Ureter (tissue), 1 donor: ENCODE data around the gene OLFML2B. TPM values are rescaled to one million over a fixed set of nuclear protein-coding genes. Genes with fewer than 3 reads are reported as not detected.

Experiments
- DNase-seq: peaks from one replicate; pipeline ENCODE4 v3.0.0-alpha.2; 2020; ENCODE audit warnings: low spot score
- total RNA-seq: library from RNA; stranded (reverse); gene quantifications from one replicate; pipeline ENCODE4 v1.2.4, GENCODE V29; 2023
- donor health status: DM: yes; HTN: yes; CAD: no.

The OLFML2B gene
- total RNA-seq, 1 donor from 2014 or later = 3.4 TPM

DNA sequence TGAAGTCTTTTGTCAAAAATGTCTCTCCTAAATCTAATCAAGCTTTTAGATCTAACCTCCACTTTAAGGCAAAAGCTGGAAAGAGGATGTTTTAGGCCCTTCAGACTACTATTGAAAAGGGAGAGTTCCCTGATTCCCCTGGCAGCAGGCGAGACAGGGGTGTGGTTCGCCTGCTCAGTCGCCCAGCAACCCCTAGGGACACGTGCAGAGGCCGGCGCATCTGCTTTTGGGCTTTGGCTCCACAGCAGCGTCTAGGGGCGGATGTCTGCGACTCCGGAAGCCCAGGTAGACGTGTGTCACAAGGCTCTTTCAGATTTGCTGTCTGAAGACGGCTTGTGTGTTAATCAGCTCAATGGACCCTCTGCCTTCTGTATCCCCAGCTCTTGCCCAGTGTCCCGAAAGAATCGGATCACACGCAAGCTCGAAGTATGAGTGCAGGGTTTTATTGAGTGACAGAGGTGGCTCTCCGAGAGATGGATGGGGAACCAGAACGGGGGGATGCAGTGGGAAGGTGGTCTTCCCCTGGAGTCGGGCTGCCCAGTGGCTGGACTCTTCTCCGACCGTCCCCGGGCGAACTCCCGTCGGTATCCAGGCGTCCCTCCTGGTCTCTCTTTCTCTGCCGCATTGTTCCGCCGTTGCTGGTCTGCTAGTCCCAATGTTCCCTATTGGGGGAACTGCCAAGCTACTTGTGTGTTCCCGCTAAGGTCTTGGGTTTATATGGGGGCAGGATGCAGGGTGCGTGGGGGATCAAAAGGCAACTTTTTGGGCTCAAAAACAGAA, 45.5 kb downstream of the OLFML2B start:
- no peak for DNase-seq

DNA sequence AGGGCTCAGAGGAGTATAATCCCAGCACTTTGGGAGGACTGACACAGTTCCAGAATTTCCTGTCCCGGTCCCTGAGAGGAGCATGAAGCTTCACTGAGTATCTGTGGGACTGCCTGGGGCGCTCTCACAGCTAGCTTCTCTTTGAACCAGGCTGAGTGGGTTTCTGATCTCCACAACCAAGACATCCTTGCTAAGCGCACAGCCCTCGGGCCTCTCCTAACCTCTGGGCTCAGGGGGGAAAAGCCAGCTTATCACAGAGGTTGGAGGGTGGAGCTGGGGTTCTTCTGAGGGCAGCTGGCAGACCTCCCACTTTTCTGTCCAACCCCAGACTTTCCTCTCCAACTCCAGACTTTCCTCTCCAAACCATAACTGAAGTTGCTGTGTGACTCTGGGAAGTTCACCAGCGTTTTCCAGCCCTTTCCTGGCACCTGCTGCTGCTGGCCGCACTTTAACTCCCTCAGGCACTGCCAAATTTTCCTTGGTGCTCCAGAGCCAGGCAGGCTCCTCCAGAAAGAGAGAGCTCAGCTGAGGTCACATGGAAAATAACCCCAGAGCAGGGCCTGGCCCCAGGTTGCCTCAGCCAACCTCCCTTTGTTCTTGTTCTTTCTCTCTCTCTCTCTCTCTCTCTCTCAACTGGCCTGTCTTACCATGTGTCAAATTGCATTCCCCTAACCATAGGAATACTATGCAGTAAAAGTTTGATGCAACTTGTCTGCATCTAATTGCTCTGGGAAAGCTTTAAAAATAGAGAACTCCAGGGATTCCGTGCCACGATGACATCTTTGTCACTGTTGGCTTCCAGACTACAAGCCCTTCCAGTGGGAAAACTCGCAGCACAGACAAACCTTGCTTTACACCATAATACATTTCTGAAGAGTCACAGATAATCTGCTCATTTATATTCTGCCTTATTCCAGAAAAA, 49.5 kb downstream of the OLFML2B start:
- no peak for DNase-seq

DNA sequence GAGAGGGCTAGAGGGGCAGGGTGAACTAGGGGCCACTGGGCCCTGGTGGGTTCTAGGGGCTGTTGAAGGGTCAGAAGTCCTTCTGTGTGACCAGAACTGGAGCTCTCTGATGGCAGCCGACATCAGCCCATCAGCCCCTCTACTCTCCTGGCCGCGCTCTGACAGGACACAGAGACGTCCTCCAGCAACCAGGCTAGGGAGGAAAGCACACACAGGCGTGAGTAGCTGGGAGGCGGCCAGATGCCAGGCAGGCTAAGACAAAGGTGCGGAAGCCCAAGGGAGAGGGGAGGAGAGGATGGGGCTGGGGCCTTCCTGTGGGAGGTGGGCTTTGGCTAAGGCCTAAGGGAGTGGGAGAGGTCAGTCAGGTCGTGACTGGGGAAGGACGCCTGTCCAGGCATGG, 50.8 kb downstream of the OLFML2B start:
- no peak for DNase-seq

DNA sequence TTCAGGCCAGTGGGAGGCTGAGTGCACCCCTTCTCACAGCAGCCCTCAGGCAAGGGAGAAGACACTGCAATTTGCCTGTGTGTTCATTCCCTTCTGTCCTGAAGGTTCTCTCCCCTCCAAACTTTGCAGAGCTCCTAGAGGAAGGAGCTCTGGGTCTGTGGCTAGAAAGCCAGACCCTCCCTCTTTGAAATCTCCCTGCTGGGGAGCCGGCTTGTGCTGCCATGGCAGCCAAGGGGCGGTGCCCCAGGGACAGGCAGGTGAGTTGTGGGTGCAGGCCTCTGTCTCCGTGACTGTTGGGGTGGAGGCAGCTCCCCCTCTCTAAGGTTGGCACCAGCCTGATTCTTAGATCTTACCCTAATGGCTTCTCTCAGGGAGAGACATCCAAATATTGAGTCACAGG, 53.0 kb downstream of the OLFML2B start:
- DNase-seq = no peak

DNA sequence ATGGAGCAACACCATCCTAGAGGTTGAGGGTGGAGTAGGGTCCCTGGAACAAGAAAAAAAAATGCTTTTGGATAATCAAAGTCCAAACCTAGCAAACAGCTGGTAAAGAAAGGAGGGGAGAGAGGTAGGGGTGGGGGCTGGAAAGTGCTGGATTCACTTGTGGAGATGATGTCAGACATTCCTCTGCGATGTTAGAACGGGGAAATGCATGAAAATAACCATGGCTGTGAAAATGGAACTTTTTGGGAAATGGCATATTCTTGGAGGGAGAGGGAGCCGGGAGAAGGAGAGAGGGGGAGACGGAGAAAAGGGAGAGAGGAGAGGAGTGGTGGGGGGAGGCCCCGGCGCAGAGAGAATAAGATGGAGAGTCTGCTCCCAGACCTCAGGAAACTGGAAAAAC, 53.6 kb downstream of the OLFML2B start:
- DNase-seq = no peak

DNA sequence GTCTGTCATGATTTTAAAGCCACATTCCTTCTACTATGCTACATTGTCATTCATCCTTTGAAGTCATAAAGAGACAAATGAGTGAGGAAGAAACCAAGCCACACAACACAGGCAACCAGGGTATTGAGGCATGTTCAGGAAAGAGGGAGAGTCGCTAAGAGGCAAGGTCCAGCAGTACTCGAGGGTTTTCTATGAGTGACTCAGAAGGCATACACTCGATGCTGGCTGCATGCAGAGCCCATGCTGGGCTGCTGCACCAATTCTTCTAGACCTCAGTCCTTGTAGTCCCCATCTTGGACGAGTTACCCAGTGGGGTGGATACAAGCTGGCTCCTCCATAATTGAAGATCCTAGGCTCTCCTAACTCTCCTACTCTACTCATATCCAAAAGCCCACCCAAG, 57.6 kb downstream of the OLFML2B start:
- DNase-seq = no peak

DNA sequence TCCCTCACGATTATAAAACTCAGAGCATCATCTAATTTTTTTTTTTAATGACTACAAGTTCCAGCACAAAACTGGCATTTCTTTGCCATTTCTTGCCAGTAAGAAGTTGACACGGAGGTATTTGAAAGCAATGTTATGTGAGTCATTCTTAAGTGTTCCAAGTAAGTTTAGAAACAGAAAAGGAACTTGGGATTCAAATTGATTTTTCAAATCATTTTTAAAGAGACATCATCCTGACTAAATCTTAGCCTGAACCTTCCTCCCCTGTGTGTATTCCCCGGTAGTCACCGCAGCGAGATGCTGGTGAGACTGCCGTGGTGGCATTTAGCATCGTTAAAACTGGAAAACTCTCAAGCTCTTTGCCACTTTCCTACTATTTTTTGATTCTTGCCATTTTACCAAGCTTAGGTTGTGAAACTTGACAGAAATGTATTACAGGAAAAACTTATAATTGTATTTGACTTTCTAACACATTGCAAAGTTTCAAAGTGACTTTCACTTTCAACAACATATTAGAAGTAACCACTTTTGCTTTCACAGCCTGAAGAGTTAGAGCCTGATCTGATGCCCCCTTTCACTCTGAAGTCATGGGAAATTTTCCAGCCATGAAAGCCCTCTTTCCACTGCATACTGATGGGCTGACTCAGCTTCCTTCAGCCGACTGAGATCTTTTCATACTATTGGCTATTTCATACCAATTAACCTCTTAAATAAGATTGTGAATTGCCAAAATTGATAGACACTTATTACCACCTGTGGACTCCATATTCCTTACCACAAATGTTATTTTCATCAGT, 61.4 kb downstream of the OLFML2B start:
- no peak for DNase-seq

DNA sequence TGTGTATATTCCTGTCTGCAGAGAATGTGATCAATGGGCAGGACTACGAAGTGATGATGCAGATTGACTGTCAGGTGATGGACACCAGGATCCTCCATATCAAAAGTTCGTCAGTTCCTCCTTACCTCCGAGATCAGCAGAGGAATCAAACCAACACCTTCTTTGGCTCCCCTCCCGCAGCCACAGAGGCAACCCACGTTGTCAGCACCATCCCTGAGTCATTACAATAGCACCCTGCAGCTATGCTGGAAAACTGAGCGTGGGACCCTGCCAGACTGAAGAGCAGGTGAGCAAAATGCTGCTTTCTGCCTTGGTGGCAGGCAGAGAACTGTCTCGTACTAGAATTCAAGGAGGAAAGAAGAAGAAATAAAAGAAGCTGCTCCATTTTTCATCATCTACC, 65.2 kb downstream of the OLFML2B start:
- DNase-seq = no peak

DNA sequence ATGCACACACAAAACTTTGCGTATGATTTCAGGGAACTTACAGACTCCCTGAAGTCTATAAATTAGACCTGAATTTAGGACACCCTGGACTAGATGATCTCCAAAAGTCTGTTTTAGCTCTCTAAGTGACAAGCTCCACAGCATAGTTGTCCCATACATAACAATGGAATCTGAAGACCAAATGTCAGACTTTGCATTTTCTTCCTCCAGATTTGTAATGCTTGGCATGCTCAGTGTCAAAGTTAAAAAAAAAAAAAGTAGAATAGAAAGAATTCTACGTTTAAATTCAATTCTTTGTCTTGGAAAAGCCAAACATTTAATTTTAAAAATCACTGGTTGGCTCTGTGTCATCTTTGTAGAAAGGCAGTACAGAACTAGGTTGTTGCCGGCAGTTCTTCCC, 66.7 kb downstream of the OLFML2B start:
- no peak for DNase-seq

DNA sequence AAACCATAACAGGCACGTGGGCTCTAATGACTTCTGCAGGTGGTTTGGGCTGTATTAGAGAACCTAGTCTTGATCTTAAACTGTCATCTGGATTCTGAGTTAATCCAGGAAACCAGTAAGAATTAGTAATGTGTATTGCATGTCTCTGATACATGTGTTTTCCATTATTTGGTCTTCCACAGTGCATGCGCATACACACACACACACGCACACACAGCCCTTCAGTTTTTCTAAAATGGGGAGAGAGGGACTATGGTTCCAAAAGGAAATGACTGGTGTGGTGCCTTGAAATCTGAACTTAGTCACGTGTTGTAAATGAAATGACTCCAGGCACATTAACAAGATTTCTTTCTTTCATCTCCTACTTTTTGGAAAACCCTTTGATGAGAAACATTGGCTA, 67.6 kb downstream of the OLFML2B start:
- no peak for DNase-seq

DNA sequence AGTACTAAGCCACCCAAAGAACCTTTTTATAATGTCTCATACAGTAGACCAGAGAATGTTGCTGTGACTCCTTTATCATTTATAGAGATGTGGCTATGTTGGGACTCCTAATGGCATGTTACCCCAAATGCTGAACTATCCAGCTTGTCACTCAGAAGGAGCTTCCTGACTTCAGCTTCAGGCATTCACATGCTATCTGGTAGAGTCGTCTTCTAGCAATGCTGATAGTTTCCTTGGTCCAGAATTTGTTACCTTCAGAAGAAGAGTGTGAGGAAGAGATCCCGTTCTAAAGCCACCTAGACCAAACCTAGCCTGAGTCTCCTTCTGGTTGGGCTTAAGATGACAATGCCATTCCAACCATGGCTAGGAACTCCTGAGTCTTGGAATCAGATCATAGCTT, 68.1 kb downstream of the OLFML2B start:
- no peak for DNase-seq

DNA sequence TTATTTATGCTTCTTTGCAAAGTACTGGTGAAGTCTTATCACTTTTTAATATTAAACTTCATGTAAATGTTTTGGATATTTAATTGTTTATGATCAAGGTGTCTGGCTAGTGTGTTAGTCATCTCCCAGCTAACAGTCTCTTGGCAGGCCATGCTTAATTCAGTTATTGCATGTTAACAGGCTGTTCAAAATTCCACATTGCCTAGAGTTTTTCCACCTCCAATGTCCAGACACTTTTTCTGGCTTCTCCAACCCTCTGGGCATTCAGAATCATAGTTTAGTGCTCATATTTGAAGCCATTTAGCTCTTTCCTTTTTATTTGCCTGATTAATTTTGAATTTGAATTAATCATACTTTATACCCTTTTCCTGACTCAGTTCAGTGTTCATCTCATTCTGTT, 69.2 kb downstream of the OLFML2B start:
- no peak for DNase-seq

DNA sequence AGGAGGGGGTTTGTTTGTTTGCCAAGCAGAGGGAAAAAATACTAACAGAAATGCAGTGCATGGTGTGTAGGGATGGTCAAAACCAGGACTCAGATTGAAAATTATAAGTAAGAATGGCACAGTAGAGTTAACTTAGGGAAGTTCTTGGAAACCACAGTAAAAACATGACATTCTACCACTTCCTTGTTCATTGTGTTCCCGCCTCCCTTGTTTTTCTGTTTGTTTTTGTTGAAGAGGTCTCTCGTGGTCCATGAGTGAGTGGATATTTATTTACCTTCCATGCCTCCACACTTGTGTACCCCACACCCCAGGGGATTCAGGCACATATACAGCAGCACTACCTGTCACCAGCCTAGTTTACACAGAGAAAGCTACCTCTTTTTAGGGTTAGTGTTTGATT, 69.6 kb downstream of the OLFML2B start:
- no peak for DNase-seq

DNA sequence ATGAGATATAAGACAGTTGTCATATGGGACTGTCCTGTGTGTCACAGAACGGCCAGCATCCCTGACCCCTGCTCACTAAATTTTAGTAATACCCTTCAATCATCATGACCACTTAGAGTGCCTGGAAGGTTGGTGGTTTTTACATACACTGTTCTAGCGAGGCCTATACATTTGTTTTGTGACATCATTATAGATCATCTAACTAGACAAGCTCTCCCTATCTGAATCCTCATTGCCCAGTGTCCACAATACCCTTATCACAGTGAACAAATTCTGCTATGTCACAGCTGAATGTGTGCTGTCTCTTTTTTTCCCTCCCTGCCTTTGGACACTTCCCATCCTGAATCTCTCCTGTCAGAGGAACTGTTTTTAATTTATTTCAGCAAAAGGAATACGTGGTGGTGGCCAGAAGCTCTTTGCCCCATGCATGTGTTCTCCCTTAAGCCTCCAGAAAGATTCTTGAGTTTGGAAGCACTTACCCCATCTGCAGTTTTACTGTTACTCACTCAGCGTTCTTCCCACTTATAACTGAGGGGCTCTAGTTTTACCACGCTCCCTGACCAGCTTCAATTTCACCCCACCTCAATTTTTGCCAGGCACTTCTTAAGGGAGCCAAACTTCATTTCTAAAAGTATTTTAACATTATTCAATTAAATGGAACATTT, 70.3 kb downstream of the OLFML2B start:
- no peak for DNase-seq

DNA sequence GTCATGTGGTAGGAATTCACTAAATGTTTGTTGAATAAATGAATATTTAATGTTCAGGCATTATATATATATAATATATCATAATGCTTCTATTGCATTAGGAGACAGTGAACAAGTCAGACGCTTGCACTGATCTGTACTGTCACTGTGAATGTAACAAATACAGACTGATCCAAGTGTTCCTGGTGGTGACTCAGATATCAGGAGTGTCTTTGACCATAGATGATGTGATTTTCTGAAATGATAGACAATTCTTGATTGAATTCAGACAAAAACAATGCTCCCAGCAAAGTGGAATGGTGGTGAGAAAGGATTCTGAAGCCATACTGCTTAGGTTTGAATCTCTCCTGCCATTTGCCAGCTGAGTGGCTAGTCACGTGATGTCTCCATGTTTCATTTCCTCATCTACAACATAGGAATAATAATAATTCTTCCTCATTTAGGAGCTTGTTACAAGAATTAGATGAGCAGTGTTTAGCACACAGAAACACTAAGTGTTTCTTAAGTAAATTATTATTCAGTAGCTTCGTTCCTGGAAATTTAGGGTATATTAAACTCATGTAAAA, 71.0 kb downstream of the OLFML2B start:
- DNase-seq = no peak

DNA sequence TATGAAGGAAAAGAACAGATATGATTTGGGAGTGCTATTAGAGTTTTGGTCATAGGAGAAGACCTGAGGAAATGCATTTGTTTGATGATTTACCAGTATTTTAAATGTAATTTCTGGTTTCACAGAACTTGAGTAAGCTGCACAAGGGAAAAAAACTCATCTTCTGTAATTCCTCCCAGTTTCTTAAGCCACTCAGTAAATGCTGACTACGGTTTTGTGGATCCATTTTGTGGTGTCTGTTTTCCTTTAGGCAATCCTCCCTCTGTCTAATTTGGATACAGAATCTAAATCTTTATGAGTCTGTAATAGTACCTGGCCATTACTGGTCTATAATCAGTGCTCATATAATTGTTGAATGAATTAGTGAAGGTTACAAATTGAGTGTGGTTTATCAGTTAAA, 72.0 kb downstream of the OLFML2B start:
- DNase-seq = no peak

DNA sequence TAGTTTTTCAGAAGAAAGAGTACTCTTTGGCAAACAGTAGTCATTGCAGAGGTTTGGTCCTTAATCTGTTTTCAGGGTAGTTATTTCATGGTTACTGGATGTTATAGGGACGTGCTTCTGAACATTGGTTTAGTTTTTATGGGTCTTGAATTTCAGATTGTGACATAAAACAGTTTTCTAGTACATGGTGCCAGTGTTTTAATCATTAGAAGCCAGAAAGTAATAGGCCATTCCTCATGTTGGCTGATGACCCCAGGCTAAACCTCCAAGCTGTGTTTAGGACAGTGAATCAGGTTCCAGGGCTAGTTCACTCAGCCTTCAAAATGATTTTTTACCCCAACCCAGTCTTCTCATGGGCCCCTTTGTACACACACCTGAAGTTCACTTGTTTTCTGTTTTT, 73.3 kb downstream of the OLFML2B start:
- DNase-seq = no peak

DNA sequence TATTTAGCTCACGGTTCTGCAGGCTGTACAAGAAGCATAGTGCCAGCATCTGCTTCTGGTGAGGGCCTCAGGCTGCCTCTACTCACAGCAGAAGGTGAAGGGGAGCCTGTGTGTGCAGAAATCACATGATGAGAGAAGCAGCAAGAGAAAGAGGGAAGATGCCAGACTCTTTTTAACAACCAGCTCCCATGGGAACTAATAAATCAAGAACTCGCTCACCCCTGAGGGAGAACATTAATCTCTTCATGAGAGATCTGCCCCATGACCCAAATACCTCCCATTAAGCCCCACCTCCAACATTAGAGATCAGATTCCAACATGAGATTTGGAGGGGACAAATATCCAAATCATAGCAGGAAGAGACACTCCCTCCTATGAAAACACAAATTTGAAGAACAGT, 74.1 kb downstream of the OLFML2B start:
- DNase-seq = no peak

DNA sequence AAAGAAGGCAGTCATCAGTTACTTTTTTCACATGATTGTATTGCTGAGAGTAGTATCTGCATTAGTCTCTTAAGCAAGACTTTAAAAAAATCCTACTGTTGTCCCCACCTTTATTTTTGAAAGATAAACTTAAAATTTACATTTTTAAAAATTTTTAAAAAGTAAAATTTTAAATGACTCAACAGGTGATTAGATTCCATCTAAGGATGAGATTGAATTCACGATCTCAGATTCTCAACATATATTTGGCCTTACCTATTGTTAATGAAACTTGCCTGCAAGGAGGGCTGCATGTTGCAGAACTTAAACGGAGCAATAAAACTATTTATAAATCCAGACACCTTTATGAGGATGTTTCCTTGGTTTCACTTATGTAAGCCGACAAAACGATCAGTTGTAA, 75.2 kb downstream of the OLFML2B start:
- DNase-seq = no peak

DNA sequence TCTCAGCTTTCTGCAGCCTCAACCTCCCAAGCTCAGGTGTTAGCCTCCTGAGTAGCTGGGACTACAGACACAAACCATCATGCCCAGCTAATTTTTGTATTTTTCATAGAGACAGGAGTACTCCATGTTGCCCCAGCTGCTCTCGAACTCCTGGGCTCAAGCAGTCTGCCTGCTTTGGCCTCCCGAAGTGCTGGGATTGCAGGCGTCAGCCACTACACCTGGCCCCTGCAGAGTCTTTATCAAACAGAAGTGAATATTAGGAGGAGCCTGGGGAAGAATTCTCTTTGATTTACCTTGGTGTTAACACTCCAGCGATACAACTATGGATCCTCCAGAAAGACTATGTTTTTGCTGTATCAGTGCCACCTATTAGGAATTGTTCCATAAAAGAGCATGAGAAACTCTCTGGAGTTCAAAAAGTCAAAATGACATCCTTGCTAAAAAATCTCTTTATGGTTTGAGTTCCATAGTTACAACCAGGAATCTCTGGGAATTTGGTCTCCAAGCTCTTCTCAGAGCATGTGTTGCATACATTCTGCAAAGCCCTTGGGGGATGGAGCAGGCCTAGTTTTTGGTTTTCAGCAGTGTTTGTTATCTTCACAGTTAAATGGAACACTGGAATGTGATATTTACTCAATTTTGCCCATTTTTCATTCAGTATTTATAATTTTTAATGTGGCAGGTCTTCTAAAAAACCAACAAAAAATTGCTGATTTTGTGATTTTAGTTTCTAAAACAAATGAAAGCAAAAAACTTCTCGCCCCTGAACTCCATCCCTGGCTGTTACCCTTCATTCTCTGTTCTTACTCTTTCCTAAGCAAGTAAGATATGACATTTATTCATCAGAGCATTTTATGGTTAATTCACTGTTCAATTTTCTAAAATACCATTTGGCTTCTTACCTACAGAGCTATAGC, 77.3 kb downstream of the OLFML2B start:
- no peak for DNase-seq
